GM18519 (cell line): ENCODE measurements around the gene ZMIZ1.

ENCODE experiments used
- ATAC-seq: cut with Tn5 transposase; IDR thresholded peaks from one replicate; pipeline ENCODE4 v1.9.1; 2021; ENCODE audit warnings: mild to moderate bottlenecking, moderate library complexity; ENCODE audit not compliant: unreplicated experiment, low FRiP score

The ZMIZ1 gene

DNA sequence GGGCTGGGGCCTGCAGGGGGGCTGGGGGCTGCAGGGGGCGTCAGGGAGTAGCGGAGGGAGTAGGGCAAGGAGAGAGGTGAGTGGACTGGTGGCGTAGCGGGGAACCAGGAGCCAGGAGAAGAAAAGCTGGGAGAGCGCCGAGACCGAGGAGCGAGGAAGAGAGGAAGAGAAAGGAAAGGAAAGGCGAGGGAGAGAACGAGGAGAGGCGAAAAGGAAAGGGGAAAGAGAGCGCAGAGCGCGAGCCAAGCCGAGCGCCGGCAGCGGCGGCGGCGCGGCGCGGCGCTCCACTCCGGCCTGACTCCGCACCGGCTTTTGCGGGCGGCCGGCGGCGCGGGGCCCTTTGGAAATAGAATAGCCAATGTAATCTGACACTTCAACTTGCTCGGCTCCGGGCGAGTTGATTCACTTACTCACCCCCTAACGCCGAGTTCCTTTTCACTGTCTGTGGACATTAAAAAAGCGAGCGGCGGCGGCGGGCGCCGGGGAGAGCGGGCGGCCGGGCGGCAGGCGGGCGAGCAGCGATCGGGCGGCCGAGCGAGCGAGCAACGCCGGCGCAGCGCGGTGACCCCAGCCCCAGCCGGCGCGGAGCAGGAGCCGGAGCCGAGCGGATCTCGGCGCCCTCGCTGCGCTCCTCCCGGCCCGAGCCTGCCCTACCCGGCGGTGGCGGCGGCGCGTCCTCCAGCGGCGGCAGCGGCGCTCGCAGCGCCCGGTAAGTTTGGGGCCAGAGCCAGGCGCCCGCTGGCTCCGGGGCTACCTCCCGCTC is at the start of gene ZMIZ1:
Gene ZMIZ1, plus strand, starts transcription at position 405 of the 763 bp plus-strand sequence. CDS start 132,667 bp downstream, outside the sequence.
- ATAC-seq: peak; percentile 41

- ATAC-seq: no peak
These were observed 49.2 kb upstream of the ZMIZ1 start for GRCh38 chr10:79019441-79020014.

DNA sequence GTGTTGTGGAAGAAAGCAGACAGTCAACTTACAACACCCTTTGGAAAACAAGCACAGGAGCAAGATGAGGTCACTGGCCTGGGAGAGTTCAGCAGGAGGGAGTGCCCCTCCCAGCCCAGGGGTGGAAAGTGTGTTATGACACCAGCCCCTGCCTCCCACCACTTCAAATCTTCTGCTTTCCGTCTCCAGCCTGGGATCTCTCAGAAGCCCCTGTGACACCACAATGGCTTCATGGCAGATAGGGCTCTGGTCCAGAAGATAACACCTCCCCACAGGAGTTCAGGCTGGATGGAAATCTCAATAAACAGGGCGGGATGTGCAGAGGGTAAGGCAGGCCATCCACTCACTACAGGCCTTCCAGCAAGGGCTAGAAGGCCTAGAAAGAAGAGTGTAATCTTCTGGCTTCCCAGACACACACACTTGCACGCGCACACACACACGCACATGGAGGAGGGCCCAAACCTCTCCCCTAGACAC is 48.7 kb upstream of the ZMIZ1 start:
- no peak for ATAC-seq

- ATAC-seq: no peak
These were observed 48.2 kb upstream of the ZMIZ1 start for GRCh38 chr10:79020605-79021004.

DNA sequence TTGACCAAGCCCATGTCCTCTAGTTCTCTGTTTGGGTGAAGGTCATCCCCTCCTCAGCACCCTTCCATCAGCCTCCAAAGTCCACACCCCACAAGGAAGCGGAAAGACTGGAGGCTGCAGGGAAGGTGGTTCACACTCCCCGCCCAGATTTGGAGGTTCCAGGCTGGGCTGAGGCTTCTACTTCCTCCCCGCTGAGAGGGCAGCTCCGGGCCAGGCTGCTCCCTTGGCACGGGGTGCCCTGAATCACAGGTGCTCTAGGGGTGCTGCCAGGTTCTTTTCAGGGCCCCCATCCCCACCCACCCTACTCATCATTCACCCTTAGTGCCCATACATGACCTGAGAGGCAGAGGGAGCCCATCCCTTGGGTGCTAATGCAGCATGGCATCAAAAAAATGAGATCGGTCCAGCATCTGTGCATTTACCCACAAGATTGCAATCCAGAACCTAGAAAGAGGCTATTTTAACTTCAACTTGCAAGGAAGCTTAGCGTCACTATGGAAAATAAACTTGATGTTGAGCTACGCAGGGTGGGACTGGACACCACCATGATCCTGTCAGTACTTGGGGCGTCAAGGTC is 47.3 kb upstream of the ZMIZ1 start:
- ATAC-seq: no peak

DNA sequence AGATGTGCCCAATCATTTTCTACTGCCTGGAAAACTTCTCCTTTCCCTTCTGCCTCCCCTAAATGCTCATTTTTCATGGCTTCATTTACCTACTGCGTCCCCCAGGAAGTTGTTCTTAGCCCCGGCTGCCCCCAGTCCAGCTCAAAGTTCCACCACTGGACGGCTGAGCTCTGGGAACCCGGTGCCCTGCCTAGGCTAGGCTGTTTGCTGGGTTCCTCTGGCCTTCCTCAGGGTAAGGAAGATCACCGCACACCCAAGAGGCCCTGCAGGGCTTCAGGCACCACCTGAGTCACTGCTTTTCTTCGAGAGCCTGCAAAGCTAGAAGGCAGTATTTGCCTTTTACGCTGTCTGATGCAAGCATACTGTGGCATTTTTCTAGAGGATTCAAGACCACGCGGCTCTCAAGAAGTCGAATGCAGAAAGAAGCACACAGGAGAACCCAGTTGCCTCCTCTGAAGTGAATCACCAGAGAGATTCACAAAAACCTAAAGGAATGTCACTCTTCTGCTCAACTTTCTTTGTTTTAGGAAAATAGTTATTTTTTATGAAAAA is 46.7 kb upstream of the ZMIZ1 start:
- no peak for ATAC-seq

DNA sequence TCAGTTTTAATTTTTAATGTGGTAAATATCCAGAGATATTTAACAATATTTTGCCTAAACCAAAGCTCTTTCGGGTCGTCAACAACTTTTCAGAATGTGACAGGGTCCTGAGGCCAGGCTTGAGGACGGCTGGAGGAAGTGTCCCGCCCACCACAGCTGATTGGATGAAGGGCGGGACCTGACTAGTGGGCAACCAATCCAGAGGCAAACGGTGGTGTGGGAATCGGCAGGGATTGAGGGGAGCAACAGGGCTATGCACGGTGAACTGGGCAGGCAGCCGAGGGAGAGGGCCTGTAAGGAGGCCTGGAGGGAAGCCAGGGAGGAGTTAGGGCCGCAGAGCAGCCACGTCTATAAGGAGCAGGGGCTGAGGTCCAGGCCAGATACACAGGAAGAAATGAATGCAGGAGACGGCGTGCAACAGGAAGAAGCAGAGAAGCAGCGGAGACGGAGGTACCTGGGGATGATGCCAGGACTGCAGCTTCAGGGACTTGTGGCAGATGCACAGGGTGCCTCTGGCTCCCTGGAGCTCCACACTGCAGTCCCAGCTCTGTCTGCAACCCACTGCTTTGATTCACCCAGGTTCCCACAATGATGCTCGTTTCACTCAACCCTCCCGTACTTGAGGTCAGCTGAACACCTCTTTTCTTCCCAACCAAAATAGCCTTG is 46.1 kb upstream of the ZMIZ1 start:
- ATAC-seq: peak; percentile 12

DNA sequence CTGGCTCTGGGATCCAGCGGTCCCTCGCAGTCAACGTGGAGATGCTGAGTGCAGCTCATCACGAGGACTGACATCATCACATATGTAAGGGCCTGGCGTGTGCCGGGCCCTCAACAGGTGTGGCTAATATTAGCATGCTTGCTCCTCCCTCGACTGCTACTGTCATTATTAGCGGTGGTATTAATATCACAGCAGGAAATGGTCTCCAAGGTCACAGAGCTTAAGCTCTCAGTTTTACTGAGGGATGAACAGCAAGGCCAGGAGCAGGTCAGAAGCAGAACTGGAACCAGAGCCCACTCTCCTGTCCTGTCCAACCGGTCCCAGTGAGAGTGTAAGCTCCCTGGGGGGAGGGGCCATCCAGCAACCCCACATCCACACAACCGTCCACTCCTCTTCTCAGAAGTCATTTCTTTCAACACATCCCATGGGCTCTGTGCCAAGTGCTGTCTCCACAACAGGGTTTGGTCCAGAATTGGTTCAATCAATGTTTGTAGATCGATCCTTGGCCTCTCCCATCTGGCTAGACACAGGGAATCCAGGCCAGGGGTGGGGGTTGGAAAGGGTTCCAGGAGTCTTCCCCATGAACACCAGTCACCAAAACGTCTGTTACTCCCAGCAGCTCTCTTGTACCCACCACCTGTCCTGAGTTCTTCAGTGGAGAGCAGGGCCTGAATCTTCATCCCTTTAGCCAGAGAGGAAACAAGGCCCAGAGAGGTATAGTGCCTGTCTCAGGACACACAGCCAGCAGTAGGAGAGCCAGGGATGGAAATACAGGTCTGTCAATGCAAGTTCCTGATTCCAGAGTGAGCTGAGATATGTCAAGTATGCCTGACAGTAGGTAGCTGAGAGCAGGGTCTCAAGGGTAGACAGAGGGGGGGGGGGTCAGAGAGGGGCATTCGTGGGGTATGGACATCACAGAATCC is 45.3 kb upstream of the ZMIZ1 start:
- peak; percentile 82 for ATAC-seq

- ATAC-seq: no peak
These were observed 44.5 kb upstream of the ZMIZ1 start for GRCh38 chr10:79024296-79024695.

GRCh38 chr10:79024720-79025198 is 44.0 kb upstream of the ZMIZ1 start:
- ATAC-seq: no peak

DNA sequence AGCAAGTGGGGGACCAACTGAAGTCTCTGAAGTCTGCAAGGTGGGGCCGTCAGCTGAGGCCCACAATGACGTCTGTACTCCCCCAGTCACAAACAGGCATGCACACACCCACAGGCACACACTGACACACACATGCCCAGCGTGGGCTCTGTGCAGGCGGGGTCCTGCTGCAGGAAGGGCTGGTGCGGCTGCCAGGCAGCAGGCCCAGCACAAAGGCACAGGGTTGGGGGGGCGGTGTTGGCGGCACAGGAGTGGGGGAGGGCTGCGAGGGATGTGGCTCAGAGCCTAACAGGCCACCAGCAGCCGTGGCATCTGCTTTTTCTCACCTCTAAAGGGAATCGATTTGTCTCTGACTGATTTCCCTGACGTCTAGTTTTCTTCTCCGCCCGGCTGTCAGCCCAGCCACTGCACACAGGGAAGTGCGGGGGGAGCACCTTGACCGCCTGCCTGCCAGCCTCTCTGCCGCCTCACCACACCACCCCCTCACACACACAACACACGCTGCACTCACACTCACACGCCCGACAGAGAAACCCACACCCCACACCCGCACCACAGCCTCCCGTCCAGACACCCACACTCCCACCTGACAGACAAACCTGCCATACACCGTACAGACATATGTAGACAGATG is 43.5 kb upstream of the ZMIZ1 start:
- ATAC-seq: no peak

DNA sequence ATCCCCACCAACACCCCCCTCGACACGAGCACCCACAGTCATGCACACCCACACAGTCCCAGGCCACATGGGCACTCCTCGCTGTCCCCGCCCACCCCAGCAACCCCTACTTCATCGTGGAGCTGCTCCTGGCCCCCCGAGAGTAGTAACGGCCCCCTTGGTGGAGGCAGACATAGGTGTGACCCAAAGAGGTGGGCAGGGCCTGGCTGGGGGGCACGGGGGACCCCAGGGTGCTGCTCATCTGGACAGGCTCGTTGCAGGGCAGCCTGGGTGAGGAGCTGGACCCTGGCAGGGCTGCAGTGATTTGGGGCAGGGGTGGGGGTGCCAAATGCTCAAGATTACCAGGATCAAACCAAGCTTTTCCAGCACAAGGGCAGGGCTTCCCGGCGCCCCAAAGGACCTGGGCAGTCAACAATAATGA is 42.4 kb upstream of the ZMIZ1 start:
- no peak for ATAC-seq

- no peak for ATAC-seq
These were observed 42.0 kb upstream of the ZMIZ1 start for GRCh38 chr10:79026806-79027146.

DNA sequence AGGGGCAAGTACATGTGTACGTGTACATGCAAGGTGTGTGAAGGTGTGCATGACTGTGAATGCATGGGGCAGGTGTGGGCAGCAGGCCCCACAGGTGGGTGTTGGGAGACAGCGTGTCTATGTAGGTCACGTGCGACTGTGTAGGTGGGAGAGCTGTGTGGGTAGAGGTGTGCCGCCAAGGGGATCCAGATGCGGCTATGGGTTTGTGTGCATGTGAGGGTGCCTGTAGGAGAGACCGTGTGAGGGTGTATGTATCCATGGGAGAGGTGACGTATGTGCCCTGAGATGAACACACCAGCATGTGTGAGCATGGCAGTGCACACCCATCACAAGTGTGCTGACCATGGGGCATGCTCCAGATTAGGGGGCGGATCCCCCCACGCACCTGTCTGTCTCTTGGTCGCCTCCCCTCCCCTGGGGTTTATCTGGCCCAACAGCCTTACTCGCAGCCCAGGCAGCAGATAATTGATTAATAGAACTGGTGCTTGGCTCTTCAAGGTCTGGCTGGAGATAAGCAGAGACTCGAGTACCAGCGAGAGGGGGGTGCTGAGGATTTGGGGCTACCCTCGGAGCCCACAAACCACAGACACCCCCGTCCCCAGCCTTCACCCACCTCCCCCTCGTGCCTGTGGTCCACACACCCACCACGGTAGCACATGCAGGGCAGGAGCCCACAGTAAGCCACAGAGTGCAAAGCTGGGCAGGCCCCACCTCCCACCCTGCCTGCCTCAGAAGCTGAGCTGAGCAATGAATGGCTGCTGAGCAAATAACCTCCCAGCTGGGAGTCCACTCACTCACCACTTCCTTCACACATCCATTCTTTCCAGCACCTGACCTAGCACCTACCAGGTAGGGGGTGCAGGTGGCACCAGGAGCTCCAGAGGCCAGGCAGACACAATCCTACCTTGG is 41.4 kb upstream of the ZMIZ1 start:
- no peak for ATAC-seq

GRCh38 chr10:79028056-79028430 is 40.7 kb upstream of the ZMIZ1 start:
- no peak for ATAC-seq

- ATAC-seq: no peak
These were observed 40.2 kb upstream of the ZMIZ1 start for GRCh38 chr10:79028451-79029010.

DNA sequence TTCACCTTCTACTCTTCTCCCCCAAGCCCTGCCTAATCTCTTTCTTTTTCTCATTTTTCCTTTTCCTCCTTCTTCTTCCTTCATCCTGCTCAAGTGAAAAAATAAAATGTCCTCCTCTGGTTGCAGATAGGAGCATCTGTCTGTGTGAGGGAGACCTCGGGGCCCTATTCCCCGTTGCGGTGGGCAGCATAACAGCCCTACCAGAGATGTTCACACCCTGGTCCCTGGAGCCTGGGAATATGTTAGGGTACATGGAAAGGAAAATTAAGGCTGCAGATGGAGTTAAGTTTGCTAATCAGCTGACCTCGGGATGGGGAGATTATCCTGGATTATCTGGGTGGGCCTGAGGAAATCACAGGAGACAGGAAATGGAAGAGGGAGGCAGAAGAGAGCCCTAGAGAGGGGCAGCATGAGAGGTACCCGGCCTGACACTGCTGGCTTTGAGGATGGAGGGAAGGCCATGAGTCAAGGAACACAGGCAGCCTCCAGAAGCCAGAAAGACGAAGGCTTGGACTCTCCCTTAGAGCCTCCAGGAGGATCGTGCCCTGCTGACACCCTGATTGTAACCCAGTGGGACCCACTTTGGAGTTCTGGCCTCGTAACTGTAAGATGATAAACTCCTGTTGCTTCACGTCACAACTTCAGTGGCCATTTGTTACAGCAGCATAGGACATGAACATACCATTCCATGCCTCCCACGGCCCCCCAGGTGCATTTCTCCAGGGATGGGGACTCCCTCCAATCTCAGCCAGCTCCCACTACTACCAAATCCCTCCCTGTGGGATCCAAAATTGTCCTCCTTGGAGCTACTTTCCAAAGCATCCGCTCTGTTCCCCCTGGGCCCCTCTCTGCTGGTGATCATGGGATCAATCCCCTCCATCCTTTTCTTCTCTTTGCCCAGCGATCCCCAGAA is 39.0 kb upstream of the ZMIZ1 start:
- no peak for ATAC-seq
